ENCODE data around the gene LHFPL3.

The LHFPL3 gene

GRCh38 chr7:104926601-104927041 lies 598.2 kb downstream of the LHFPL3 start:
- Histone ChIP-seq H3K4me3 (ENCODE audit: low read depth, low read length) (no peak overlapping the region), H3K27me3 (replicated peaks) (no peaks in the 10 kb centered on the region), H3K27ac (no peak overlapping the region), H3K36me3 (replicated peaks) (no peaks in the 10 kb centered on the region)
- in situ Hi-C loops (cut with HindIII; ENCODE audit: low pct_ligation_motif_present, low sequenced_read_pairs), result no loop called here
- no peak for DNase-seq
- TF ChIP-seq CTCF (IDR thresholded peaks at IDR 0.05; ENCODE audit: low read depth, low read length, missing control alignments), result no peak

- H3K27ac ChIP-seq, result no peak overlapping the region
- no peak for DNase-seq
- no peak for TF ChIP-seq CTCF (IDR thresholded peaks at IDR 0.05; ENCODE audit: low read depth, low read length, missing control alignments)
- no peak overlapping the region for H3K4me3 ChIP-seq (ENCODE audit: low read depth, low read length)
- no peaks in the 10 kb centered on the region for H3K36me3 ChIP-seq (replicated peaks)
- H3K27me3 ChIP-seq (replicated peaks), result no peaks in the 10 kb centered on the region
- in situ Hi-C loops (cut with HindIII; ENCODE audit: low pct_ligation_motif_present, low sequenced_read_pairs), result no loop called here
These were observed 598.7 kb downstream of the LHFPL3 start for GRCh38 chr7:104927055-104927454.

- in situ Hi-C loops (cut with HindIII; ENCODE audit: low pct_ligation_motif_present, low sequenced_read_pairs), result no loop called here
- no peaks in the 10 kb centered on the region for H3K27me3 ChIP-seq (replicated peaks)
- H3K36me3 ChIP-seq (replicated peaks), result no peaks in the 10 kb centered on the region
- H3K27ac ChIP-seq, result no peak overlapping the region
- DNase-seq, result no peak
- TF ChIP-seq CTCF (IDR thresholded peaks at IDR 0.05; ENCODE audit: low read depth, low read length, missing control alignments), result no peak
- H3K4me3 ChIP-seq (ENCODE audit: low read depth, low read length), result no peak overlapping the region
These were observed 600.5 kb downstream of the LHFPL3 start for GRCh38 chr7:104928721-104929400.

GRCh38 chr7:104929921-104930320 lies 601.5 kb downstream of the LHFPL3 start:
- no peak for DNase-seq
- no peak overlapping the region for H3K4me3 ChIP-seq (ENCODE audit: low read depth, low read length)
- no peak overlapping the region for H3K27ac ChIP-seq
- no peaks in the 10 kb centered on the region for H3K27me3 ChIP-seq (replicated peaks)
- in situ Hi-C loops (cut with HindIII; ENCODE audit: low pct_ligation_motif_present, low sequenced_read_pairs), result no loop called here
- H3K36me3 ChIP-seq (replicated peaks), result no peaks in the 10 kb centered on the region
- no peak for TF ChIP-seq CTCF (IDR thresholded peaks at IDR 0.05; ENCODE audit: low read depth, low read length, missing control alignments)

GRCh38 chr7:104931181-104931781 lies 602.9 kb downstream of the LHFPL3 start:
- H3K27me3 ChIP-seq (replicated peaks), result no peaks in the 10 kb centered on the region
- no peaks in the 10 kb centered on the region for H3K36me3 ChIP-seq (replicated peaks)
- no peak overlapping the region for H3K4me3 ChIP-seq (ENCODE audit: low read depth, low read length)
- no peak for DNase-seq
- in situ Hi-C loops (cut with HindIII; ENCODE audit: low pct_ligation_motif_present, low sequenced_read_pairs), result no loop called here
- no peak overlapping the region for H3K27ac ChIP-seq
- TF ChIP-seq CTCF (IDR thresholded peaks at IDR 0.05; ENCODE audit: low read depth, low read length, missing control alignments), result no peak

Data from brain microvascular endothelial cell (primary cell).